Measurements from ENCODE around the gene KCNIP1. TPM values are rescaled to one million over a fixed set of nuclear protein-coding genes. Genes with fewer than 3 reads are reported as not detected.

The KCNIP1 gene
- polyA plus RNA-seq, 2 of the 4 experiments (the other 2 are of a cell fraction), result not detected

DNA sequence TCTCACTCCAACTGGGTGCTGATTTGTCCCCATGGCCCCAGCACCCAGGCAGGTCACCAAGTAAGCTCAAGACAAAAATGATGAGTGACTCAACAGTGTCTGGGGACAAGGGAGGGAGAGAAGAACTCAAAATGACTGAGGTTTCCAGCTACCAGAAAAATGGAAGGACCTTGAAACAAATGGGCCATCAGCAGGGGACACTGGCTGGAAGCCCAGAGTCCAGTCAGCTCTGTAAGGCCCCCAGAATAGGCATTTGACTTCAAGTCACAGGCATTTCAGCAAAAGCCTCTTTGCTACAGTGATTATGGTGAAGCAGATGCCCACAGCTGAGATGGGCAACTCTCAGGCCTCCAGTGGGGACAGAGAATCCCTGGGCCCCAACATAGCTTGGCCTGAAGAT, 140.7 kb downstream of the KCNIP1 start (continued):
- TF ChIP-seq, protein P1, sequence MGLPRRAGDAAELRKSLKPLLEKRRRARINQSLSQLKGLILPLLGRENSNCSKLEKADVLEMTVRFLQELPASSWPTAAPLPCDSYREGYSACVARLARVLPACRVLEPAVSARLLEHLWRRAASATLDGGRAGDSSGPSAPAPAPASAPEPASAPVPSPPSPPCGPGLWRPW (IDR thresholded peaks at IDR 0.05), result no peak
- TF ChIP-seq, protein P2, sequence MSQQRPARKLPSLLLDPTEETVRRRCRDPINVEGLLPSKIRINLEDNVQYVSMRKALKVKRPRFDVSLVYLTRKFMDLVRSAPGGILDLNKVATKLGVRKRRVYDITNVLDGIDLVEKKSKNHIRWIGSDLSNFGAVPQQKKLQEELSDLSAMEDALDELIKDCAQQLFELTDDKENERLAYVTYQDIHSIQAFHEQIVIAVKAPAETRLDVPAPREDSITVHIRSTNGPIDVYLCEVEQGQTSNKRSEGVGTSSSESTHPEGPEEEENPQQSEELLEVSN (IDR thresholded peaks at IDR 0.05; ENCODE audit: borderline replicate concordance, low read depth), result no peak

DNA sequence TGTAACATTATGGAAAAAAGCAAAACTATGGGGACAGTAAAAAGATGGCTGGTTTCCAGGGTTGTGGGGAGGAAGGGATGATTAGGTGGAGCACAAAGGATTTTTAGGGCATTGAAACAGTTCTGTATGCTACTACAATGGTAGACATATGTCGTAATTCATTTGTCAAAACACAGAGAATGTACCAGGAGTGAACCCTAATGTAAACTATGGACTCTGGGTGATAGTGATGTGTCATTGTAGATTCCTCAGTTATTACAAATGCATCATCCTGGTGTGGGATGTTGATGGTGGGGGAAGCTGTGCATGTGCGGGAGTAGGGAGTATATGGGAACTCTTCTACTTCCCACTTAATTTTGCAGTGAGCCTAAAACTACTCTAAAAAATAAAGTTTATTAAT, 144.7 kb downstream of the KCNIP1 start:
- Histone ChIP-seq H3K4me3 (no peak overlapping the region), H3K4me2 (0 out of 3 replicates have a peak overlapping the region, but pooled peaks have one; percentile 14), H3K4me1 (peaks cover 6% of the 10 kb centered on the region; the same call in 2 of the 3 replicates), H3K27ac (no peak overlapping the region), H3K9me3 (no peaks in the 10 kb centered on the region)
- DNase-seq (ENCODE audit: low read depth in 1 of 2, low spot score in 1 of 2) (peak in 1 of 2 experiments; percentile 31), ATAC-seq (peak; percentile 49 to 75; a peak in 4 of 6 replicates), FAIRE-seq (no peak)
- 6% methylated on average over 2 of the region's 2 CpGs for WGBS (ENCODE audit: missing lambda C conversion rate)
- POLR2A ChIA-PET, result no interaction called here
- TF ChIP-seq CEBPB (IDR thresholded peaks at IDR 0.05) (0 out of 4 replicates have a peak, but pooled peaks of 1 of the 2 experiments have one; percentile 20), FOSL2 (IDR thresholded peaks at IDR 0.05) (no peak), FOSL2 (CRISPR knock-in tag; IDR thresholded peaks at IDR 0.05) (peak; percentile 35; the same call in 1 of the 2 replicates), TP53 (CRISPR knock-in tag; IDR thresholded peaks at IDR 0.05) (no peak)
- CTCF ChIA-PET, result interaction anchor here (0.8 to 1.4 kb wide), 2 partner anchors 10 to 143 kb away, joined by 4 to 6 read pairs; no protein-coding TSS in a partner anchor

DNA sequence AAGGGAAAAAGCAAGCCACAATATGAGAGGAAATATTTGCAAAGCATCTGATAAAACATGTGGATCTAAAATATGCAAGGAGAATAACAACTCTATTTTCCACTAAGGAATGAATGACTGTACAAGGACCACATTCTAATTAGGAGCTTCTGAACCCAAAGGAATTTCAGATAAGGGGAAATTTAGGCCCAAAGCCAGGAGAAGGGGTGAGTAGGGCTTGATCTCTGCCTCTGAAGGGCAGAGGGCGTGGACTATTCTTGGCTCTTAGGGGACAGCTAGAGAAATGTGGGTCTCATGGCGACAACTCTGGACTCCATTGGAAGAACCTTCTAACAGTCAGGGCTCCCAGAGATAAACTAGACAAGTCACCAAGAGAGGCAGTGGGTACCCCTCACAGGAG, 147.0 kb downstream of the KCNIP1 start:
- FAIRE-seq (no peak), DNase-seq (ENCODE audit: low read depth in 1 of 2, low spot score in 1 of 2) (no peak), ATAC-seq (no peak)
- Histone ChIP-seq H3K4me1 (peaks cover 6% of the 10 kb centered on the region; the same call in 2 of the 3 replicates), H3K4me3 (no peak overlapping the region), H3K9me3 (no peaks in the 10 kb centered on the region), H3K27ac (no peak overlapping the region), H3K4me2 (no peak overlapping the region)
- WGBS (ENCODE audit: missing lambda C conversion rate), result 50% methylated on average over 2 of the region's 2 CpGs
- ChIA-PET CTCF (interaction anchor here (0.9 to 2.0 kb wide), 2 partner anchors 12 to 94 kb away, joined by 3 to 13 read pairs; no protein-coding TSS in a partner anchor), POLR2A (no interaction called here)
- TF ChIP-seq NPAS2 (CRISPR knock-in tag; IDR thresholded peaks at IDR 0.05; ENCODE audit: borderline replicate concordance) (no peak), FOXS1 (CRISPR knock-in tag; IDR thresholded peaks at IDR 0.05) (no peak), POLR2AphosphoS2 (conservative IDR thresholded peaks at IDR 0.05; ENCODE audit: low read length) (no peak), SMC3 (IDR thresholded peaks at IDR 0.05) (no peak), JUN (IDR thresholded peaks at IDR 0.05) (no peak), CBX2 (IDR thresholded peaks at IDR 0.05; ENCODE audit: borderline replicate concordance, low read depth) (no peak), HOXB5 (CRISPR knock-in tag; IDR thresholded peaks at IDR 0.05) (no peak), KDM5A (IDR thresholded peaks at IDR 0.05) (no peak), ZC3H11A (IDR thresholded peaks at IDR 0.05) (no peak), EP300 (IDR thresholded peaks at IDR 0.05) (no peak), NR3C1 (IDR thresholded peaks at IDR 0.05) (no peak)
- TF ChIP-seq, protein P3, sequence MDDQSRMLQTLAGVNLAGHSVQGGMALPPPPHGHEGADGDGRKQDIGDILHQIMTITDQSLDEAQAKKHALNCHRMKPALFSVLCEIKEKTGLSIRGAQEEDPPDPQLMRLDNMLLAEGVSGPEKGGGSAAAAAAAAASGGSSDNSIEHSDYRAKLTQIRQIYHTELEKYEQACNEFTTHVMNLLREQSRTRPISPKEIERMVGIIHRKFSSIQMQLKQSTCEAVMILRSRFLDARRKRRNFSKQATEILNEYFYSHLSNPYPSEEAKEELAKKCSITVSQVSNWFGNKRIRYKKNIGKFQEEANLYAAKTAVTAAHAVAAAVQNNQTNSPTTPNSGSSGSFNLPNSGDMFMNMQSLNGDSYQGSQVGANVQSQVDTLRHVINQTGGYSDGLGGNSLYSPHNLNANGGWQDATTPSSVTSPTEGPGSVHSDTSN (IDR thresholded peaks at IDR 0.05), result no peak
- TF ChIP-seq, protein P4, sequence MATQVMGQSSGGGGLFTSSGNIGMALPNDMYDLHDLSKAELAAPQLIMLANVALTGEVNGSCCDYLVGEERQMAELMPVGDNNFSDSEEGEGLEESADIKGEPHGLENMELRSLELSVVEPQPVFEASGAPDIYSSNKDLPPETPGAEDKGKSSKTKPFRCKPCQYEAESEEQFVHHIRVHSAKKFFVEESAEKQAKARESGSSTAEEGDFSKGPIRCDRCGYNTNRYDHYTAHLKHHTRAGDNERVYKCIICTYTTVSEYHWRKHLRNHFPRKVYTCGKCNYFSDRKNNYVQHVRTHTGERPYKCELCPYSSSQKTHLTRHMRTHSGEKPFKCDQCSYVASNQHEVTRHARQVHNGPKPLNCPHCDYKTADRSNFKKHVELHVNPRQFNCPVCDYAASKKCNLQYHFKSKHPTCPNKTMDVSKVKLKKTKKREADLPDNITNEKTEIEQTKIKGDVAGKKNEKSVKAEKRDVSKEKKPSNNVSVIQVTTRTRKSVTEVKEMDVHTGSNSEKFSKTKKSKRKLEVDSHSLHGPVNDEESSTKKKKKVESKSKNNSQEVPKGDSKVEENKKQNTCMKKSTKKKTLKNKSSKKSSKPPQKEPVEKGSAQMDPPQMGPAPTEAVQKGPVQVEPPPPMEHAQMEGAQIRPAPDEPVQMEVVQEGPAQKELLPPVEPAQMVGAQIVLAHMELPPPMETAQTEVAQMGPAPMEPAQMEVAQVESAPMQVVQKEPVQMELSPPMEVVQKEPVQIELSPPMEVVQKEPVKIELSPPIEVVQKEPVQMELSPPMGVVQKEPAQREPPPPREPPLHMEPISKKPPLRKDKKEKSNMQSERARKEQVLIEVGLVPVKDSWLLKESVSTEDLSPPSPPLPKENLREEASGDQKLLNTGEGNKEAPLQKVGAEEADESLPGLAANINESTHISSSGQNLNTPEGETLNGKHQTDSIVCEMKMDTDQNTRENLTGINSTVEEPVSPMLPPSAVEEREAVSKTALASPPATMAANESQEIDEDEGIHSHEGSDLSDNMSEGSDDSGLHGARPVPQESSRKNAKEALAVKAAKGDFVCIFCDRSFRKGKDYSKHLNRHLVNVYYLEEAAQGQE (IDR thresholded peaks at IDR 0.05), result no peak
- TF ChIP-seq, protein P5, sequence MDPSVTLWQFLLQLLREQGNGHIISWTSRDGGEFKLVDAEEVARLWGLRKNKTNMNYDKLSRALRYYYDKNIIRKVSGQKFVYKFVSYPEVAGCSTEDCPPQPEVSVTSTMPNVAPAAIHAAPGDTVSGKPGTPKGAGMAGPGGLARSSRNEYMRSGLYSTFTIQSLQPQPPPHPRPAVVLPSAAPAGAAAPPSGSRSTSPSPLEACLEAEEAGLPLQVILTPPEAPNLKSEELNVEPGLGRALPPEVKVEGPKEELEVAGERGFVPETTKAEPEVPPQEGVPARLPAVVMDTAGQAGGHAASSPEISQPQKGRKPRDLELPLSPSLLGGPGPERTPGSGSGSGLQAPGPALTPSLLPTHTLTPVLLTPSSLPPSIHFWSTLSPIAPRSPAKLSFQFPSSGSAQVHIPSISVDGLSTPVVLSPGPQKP (IDR thresholded peaks at IDR 0.05; ENCODE audit: low read depth, low read length), result no peak
- TF ChIP-seq, protein P6, sequence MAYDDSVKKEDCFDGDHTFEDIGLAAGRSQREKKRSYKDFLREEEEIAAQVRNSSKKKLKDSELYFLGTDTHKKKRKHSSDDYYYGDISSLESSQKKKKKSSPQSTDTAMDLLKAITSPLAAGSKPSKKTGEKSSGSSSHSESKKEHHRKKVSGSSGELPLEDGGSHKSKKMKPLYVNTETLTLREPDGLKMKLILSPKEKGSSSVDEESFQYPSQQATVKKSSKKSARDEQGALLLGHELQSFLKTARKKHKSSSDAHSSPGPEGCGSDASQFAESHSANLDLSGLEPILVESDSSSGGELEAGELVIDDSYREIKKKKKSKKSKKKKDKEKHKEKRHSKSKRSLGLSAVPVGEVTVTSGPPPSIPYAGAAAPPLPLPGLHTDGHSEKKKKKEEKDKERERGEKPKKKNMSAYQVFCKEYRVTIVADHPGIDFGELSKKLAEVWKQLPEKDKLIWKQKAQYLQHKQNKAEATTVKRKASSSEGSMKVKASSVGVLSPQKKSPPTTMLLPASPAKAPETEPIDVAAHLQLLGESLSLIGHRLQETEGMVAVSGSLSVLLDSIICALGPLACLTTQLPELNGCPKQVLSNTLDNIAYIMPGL (CRISPR knock-in tag; IDR thresholded peaks at IDR 0.05; ENCODE audit: borderline replicate concordance), result no peak
- TF ChIP-seq, protein P7, sequence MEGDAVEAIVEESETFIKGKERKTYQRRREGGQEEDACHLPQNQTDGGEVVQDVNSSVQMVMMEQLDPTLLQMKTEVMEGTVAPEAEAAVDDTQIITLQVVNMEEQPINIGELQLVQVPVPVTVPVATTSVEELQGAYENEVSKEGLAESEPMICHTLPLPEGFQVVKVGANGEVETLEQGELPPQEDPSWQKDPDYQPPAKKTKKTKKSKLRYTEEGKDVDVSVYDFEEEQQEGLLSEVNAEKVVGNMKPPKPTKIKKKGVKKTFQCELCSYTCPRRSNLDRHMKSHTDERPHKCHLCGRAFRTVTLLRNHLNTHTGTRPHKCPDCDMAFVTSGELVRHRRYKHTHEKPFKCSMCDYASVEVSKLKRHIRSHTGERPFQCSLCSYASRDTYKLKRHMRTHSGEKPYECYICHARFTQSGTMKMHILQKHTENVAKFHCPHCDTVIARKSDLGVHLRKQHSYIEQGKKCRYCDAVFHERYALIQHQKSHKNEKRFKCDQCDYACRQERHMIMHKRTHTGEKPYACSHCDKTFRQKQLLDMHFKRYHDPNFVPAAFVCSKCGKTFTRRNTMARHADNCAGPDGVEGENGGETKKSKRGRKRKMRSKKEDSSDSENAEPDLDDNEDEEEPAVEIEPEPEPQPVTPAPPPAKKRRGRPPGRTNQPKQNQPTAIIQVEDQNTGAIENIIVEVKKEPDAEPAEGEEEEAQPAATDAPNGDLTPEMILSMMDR (IDR thresholded peaks at IDR 0.05), result no peak
